Lung (tissue), 12 donors: Measurements from ENCODE around the gene KIF26A. TPM values are rescaled to one million over a fixed set of nuclear protein-coding genes. Genes with fewer than 3 reads are reported as not detected.

Experiments used
- ATAC-seq: fragments of 200-7000 bp; cut with Tn5 transposase; one replicate; pipeline ENCODE4 v1.9.1; 2020; ENCODE audit warnings: moderate number of reproducible peaks; ENCODE audit not compliant: insufficient read depth, low FRiP score
- DNase-seq, 3 donors: peaks; one replicate each; pipeline ENCODE4 v3.0.0-alpha.2; 2013 to 2017
- H3K27ac ChIP-seq, 2 donors: one replicate each; pipeline ENCODE4 v1.5.1; 2013; ENCODE audit warnings: mild to moderate bottlenecking in 2 of 2, moderate library complexity in 2 of 2, control low read depth in 1 of 2, inconsistent platforms in 1 of 2, low read depth in 1 of 2, low read length in 1 of 2
- H3K27me3 ChIP-seq, 3 donors: one replicate each; pipeline ENCODE4 v1.5.1; 2013; ENCODE audit warnings: low read length in 2 of 3; ENCODE audit not compliant: control insufficient read depth in 3 of 3, insufficient read depth in 3 of 3
- H3K36me3 ChIP-seq, 4 donors: one replicate each; pipeline ENCODE4 v1.5.1; 2013; ENCODE audit warnings: low read length in 4 of 4, mild to moderate bottlenecking in 1 of 4, moderate library complexity in 1 of 4; ENCODE audit not compliant: control insufficient read depth in 4 of 4, insufficient read depth in 4 of 4
- H3K4me1 ChIP-seq, 5 donors: one replicate each; pipeline ENCODE4 v1.5.1; 2013; ENCODE audit warnings: low read length in 5 of 5, mild to moderate bottlenecking in 2 of 5, moderate library complexity in 1 of 5; ENCODE audit not compliant: control insufficient read depth in 5 of 5, insufficient read depth in 5 of 5
- H3K4me3 ChIP-seq: one replicate; pipeline ENCODE4 v1.5.1; 2013; ENCODE audit warnings: mild to moderate bottlenecking, control low read depth, moderate library complexity
- H3K9ac ChIP-seq, 2 donors: one replicate each; pipeline ENCODE4 v1.5.1; 2013; ENCODE audit warnings: low read length in 2 of 2, control low read depth in 1 of 2; ENCODE audit not compliant: insufficient read depth in 1 of 2
- H3K9me3 ChIP-seq, 4 donors: one replicate each; pipeline ENCODE4 v1.5.1; 2013; ENCODE audit warnings: low read length in 3 of 4, mild to moderate bottlenecking in 1 of 4, moderate library complexity in 1 of 4; ENCODE audit not compliant: control insufficient read depth in 4 of 4, insufficient read depth in 3 of 4
- CTCF ChIP-seq: IDR thresholded peaks from 2 replicates; pipeline ENCODE4 v1.5.1; 2012; ENCODE audit warnings: mild to moderate bottlenecking; ENCODE audit errors: control extremely low read depth, extremely low read depth
- WGBS, 2 donors: extraction: QIAGEN DNeasy Blood & Tissue Kit; methylation state at CpG; one replicate each; pipeline ENCODE4 v1.1.7; 2013; 5-methylcytosine and 5-hydroxymethylcytosine counted together
- polyA plus RNA-seq, 2 donors: library from polyadenylated mRNA; stranded (reverse); fragments of 200-250 nt; gene quantifications; one replicate each; pipeline ENCODE4 v1.2.1, GENCODE V29; 2013
- total RNA-seq, 2 donors: library from RNA; depleted of rRNA in 1 of 2; stranded (reverse); fragments of >200 nt in 1 of 2; gene quantifications; one replicate each; pipeline ENCODE4 v1.2.1, GENCODE V29; 2014 to 2021
- donor health status: control.
- donor health status: control.
- donor health status: Bipolar disorder and iron deficiency.
- donor health status: healthy.
- donor health status: DM: yes; HTN: yes; CAD: no.

The KIF26A gene
- total and polyA plus RNA-seq, 4 donors, result 2.4 to 11.4 (median 4.5) TPM

DNA sequence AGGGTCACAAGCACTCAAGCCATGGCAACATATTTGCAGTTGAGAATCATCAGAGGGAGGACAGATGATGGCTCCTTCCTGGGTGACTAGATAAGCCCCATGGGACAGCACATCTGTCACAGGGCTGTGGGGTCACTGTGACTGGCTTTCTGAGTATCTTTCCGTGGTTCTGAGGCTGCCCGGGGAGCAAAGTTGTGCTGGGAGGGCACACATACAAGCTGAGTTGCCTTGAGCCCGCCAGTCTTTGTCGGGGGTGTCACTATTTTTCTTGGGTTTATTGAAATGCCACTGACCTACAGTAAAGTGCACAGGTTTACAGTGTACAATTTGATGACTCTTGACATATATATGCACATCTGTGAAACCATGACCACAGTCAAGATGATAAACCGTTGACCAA is 17.2 kb upstream of the KIF26A start:
- no peak overlapping the region for H3K9ac ChIP-seq
- H3K9me3 ChIP-seq, result peaks cover 0 to 5% (median 5%) of the 10 kb centered on the region in 4 donors
- no peak for TF ChIP-seq CTCF
- H3K4me3 ChIP-seq, result no peak overlapping the region
- H3K36me3 ChIP-seq, result no peaks in the 10 kb centered on the region
- ATAC-seq (no peak), DNase-seq (no peak)
- H3K27me3 ChIP-seq, result peaks cover 5 to 33% (median 17%) of the 10 kb centered on the region in 3 donors
- WGBS, 2 donors, result 81 to 85% methylated on average over 5 of the region's 5 CpGs
- no peak overlapping the region for H3K27ac ChIP-seq
- H3K4me1 ChIP-seq, result peaks cover 0 to 5% (median 0%) of the 10 kb centered on the region in 5 donors

- TF ChIP-seq CTCF, result no peak
- no peak overlapping the region for H3K27ac ChIP-seq
- ATAC-seq, result no peak
- H3K27me3 ChIP-seq, result peaks cover 0 to 21% (median 11%) of the 10 kb centered on the region in 3 donors
- no peak for DNase-seq
- H3K9me3 ChIP-seq, result peaks cover 0 to 5% (median 2%) of the 10 kb centered on the region in 4 donors
- H3K4me3 ChIP-seq, result no peak overlapping the region
- no peaks in the 10 kb centered on the region for H3K36me3 ChIP-seq
- no peak overlapping the region for H3K9ac ChIP-seq
- 98 to 100% methylated on average over 1 of the region's 1 CpG for WGBS, 2 donors
- no peaks in the 10 kb centered on the region for H3K4me1 ChIP-seq
These were observed 14.5 kb upstream of the KIF26A start for GRCh38 chr14:104123879-104124278.

DNA sequence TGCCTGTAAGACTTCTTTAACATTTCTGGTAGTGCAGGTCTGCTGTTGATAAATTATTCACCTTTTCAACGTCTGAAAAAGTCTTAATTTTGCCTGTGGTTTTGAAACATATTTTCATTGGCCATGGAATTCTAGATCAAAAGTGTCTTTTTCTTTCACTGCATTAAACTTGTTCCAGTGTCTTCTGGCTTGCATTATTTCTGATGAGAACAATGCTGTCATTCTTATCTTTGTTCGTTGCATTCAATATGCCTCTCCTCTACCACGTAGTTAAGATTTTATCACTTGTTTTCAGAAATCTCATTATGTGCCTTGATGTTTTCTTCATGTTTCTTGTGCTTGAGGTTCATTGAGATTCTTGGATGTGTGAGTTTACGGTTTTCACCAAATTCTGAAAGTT is 13.4 kb upstream of the KIF26A start:
- H3K36me3 ChIP-seq, result no peaks in the 10 kb centered on the region
- no peaks in the 10 kb centered on the region for H3K4me1 ChIP-seq
- 82 to 85% methylated on average over 4 of the region's 4 CpGs for WGBS, 2 donors
- H3K4me3 ChIP-seq, result no peak overlapping the region
- no peak for ATAC-seq
- no peak overlapping the region for H3K27ac ChIP-seq
- no peak overlapping the region for H3K9ac ChIP-seq
- H3K27me3 ChIP-seq, result peaks cover 0 to 15% (median 5%) of the 10 kb centered on the region in 3 donors
- DNase-seq, result no peak
- no peak for TF ChIP-seq CTCF
- peaks cover 0 to 7% (median 3%) of the 10 kb centered on the region in 4 donors for H3K9me3 ChIP-seq

DNA sequence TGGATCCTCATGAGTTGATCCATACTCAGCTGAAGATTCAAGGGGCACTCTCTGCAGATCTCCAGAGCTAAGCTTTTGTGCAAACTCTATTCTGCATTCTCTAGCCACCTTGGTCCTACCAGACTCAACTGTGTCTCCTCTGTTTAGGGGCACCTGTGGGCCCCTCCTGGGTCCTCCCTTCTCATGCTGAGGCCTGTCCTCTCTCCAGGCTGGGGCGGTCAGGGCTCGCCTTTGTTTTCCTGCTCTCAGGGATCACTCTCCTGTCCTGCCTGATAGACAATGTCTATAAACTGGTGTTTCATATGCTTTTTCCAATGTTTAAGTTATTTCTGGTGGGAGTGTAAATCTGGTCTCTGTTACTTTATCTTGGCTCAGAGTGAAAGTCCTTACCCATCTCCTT is 11.6 kb upstream of the KIF26A start:
- Histone ChIP-seq H3K36me3 (no peaks in the 10 kb centered on the region), H3K27ac (no peak overlapping the region), H3K9ac (no peak overlapping the region), H3K27me3 (peaks cover 0 to 5% (median 0%) of the 10 kb centered on the region in 3 donors), H3K9me3 (peaks cover 0 to 7% (median 5%) of the 10 kb centered on the region in 4 donors), H3K4me1 (no peaks in the 10 kb centered on the region), H3K4me3 (no peak overlapping the region)
- no peak for DNase-seq
- 91 to 96% methylated on average over 2 of the region's 2 CpGs for WGBS, 2 donors
- no peak for TF ChIP-seq CTCF
- no peak for ATAC-seq
